Measurements from ENCODE around the gene RYK.

Gene RYK

DNA sequence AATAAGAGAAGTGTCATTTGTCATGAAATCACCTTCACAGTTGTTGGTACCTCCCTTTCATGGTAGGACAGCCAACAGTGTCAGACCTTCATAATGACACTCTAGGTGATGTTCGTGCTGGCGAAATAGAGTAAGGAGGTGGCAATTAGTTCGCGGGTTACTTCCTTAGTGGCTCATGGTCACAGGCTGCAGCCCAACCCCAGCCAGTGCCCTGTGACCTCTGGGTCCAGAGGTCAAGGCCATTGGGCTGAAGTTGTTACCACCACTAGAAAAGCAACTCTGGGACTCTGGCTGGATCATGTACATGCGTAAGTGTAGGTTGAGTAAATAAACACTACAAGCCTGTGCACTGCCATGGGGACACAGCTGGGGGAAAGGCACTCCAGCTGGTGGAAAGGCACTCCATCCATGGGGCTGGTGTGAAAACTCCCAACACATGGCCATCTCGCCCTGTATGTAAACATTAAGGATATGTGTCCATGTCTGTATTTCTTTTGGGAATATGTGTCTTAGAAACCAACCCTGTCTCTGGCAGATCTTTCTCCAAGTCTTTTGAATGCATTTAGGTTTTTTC lies 106.7 kb downstream of the RYK start:
- H3K4me3 ChIP-seq (ENCODE audit: low read depth, low read length) = no peak overlapping the region
- DNase-seq (ENCODE audit: low read depth) = no peak
- in situ Hi-C loops (cut with HindIII; ENCODE audit: low sequenced_read_pairs) = no loop called here
- TF ChIP-seq, protein P1, sequence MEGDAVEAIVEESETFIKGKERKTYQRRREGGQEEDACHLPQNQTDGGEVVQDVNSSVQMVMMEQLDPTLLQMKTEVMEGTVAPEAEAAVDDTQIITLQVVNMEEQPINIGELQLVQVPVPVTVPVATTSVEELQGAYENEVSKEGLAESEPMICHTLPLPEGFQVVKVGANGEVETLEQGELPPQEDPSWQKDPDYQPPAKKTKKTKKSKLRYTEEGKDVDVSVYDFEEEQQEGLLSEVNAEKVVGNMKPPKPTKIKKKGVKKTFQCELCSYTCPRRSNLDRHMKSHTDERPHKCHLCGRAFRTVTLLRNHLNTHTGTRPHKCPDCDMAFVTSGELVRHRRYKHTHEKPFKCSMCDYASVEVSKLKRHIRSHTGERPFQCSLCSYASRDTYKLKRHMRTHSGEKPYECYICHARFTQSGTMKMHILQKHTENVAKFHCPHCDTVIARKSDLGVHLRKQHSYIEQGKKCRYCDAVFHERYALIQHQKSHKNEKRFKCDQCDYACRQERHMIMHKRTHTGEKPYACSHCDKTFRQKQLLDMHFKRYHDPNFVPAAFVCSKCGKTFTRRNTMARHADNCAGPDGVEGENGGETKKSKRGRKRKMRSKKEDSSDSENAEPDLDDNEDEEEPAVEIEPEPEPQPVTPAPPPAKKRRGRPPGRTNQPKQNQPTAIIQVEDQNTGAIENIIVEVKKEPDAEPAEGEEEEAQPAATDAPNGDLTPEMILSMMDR (IDR thresholded peaks at IDR 0.05; ENCODE audit: low read depth, low read length, missing control alignments) = no peak

DNA sequence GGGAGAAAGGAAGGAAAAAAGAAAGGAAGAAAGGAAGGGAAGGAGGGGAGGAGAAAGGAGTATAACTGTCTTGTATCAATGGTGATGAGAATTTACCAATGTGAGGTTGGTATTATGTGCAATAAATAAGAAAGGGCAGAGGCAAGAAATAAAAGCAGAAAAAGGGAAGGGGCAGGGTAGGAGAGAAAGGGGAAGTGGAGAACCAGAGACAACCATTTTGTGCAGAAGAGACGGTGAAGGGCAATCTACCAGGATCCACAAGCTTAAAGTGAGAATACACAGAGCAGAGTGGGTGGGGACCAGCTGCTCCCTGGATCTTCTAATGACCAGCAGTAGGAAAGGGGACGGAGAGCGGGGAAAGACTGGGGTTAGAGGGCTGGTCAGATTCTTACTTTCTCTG lies 114.1 kb downstream of the RYK start:
- TF ChIP-seq, protein P1 (IDR thresholded peaks at IDR 0.05; ENCODE audit: low read depth, low read length, missing control alignments) = no peak
- in situ Hi-C loops (cut with HindIII; ENCODE audit: low sequenced_read_pairs) = no loop called here
- no peak overlapping the region for H3K4me3 ChIP-seq (ENCODE audit: low read depth, low read length)
- no peak for DNase-seq (ENCODE audit: low read depth)

DNA sequence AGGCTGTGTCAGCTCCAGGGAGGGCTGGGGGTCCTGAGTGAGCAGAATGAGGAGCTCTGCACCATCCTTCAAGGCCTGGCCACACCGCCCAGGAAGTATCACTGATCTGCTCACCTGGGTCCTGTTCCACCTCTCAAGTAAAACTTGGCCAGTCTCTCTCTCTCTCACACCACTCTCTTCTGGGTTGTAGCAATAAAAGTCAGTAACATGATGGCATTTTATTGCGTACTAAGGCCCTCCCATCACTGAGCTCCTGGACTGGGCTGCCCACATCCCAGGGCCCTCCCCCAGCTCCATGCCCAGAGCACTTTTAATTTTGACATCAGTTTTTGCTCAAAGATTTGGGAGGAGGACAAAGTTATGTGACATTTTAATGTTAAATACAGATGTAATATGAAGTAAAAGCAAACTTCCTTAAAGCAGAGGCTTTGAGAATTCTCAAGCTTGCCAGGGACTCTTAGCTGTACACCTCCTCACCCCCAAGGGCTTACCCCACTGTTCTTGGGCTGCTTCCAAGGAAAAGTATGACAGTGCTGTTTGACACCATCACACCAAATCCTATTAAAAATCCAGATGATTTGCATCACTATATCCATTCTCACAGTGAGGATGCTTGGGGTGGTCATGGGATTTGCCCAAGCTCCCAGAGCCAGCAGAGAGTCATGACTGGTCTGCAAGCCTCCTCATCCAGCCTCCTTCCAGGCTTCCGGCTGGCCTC lies 115.8 kb downstream of the RYK start:
- no peak for DNase-seq (ENCODE audit: low read depth)
- in situ Hi-C loops (cut with HindIII; ENCODE audit: low sequenced_read_pairs) = no loop called here
- TF ChIP-seq, protein P1 (IDR thresholded peaks at IDR 0.05; ENCODE audit: low read depth, low read length, missing control alignments) = no peak
- no peak overlapping the region for H3K4me3 ChIP-seq (ENCODE audit: low read depth, low read length)

DNA sequence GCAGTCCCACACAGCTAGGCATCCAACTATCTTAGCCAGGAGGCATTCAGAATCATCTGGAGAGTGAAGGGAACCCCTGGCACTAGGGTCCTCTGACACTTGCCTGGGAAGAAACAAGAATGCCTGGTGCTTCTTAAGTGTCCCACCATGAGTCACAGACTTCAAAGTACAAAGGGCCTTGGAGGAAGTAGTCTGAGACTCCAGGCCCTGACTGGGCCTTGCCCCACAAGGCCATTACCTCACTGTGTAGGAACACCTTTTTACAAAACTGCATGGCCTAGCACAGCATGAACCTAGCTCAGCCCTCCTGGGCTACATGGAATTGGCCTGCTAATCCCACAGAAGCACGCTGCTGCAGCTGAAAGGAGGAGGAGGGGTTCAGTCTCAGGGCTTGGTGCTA lies 116.4 kb downstream of the RYK start:
- no peak overlapping the region for H3K4me3 ChIP-seq (ENCODE audit: low read depth, low read length)
- no peak for DNase-seq (ENCODE audit: low read depth)
- in situ Hi-C loops (cut with HindIII; ENCODE audit: low sequenced_read_pairs) = no loop called here
- TF ChIP-seq, protein P1 (IDR thresholded peaks at IDR 0.05; ENCODE audit: low read depth, low read length, missing control alignments) = no peak

DNA sequence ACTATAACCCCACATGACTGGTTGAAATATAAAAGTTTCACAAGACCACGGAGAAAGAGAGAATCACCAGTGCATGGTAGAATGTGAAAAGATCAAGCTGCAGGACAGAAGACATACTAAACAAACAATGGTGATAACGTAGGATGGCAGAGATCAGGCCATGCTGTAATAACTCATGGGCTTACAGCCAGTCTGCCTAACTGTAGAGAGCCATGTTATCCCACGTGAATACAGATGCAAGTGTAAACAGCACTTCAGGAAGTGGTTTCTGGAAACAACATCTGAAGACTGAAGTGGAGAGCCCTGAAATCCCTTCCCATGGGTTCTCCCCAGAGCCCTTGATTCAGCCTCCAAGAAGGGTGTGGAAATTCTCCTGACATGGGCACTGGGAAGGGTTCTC lies 117.7 kb downstream of the RYK start:
- DNase-seq (ENCODE audit: low read depth) = no peak
- H3K4me3 ChIP-seq (ENCODE audit: low read depth, low read length) = no peak overlapping the region
- TF ChIP-seq, protein P1 (IDR thresholded peaks at IDR 0.05; ENCODE audit: low read depth, low read length, missing control alignments) = no peak
- in situ Hi-C loops (cut with HindIII; ENCODE audit: low sequenced_read_pairs) = no loop called here

DNA sequence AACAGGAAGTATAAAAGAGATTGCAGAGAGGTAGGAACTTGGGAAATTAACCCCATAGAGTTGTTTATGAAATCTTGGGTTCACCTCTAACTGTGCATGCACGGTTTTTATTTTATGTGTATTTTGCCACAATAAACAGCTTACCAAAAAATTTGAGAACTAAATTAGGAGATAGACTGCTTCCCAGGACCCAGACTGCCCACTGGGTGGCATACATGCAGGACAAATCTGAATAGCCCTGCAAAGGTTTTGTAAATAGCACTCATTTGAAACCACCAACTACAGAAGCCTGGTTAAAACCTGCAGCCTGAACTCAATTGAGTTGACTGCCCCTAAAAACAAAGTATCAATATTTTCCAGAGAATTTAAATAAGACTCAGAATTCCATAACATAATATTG lies 124.5 kb downstream of the RYK start:
- no peak for DNase-seq (ENCODE audit: low read depth)
- TF ChIP-seq, protein P1 (IDR thresholded peaks at IDR 0.05; ENCODE audit: low read depth, low read length, missing control alignments) = no peak
- in situ Hi-C loops (cut with HindIII; ENCODE audit: low sequenced_read_pairs) = no loop called here

More for the DNA sequence above, 124.5 kb downstream of the RYK start:
- H3K4me3 ChIP-seq (ENCODE audit: low read depth, low read length) = no peak overlapping the region
